NT2/D1 (cell line): ENCODE results near the gene CSTF3.

ENCODE experiments used
- SUZ12 ChIP-seq: IDR thresholded peaks from 2 replicates; pipeline ENCODE4 v1.6.1; 2011; ENCODE audit not compliant: insufficient read length, insufficient read depth; ENCODE audit errors: extremely low read depth
- YY1 ChIP-seq: IDR thresholded peaks from 2 replicates; pipeline ENCODE4 v1.6.1; 2011; ENCODE audit not compliant: insufficient read length, insufficient read depth
- ZNF274 ChIP-seq: IDR thresholded peaks from 2 replicates; pipeline ENCODE4 v1.6.1; 2011; ENCODE audit warnings: mild to moderate bottlenecking, low read depth, low read length

GRCh38 chr11:33194455-33194854 lies 33.2 kb upstream of the CSTF3 start:
- TF ChIP-seq YY1 (no peak), ZNF274 (no peak), SUZ12 (no peak)
